UCSD-AML1 (cell line): ENCODE results near the gene SLC26A2.

Experiments used
- DNase-seq: peaks from one replicate; lab custom pipeline; 2025; ENCODE audit not compliant: unreplicated experiment; lab: John Stamatoyannopoulos, UW

SLC26A2 gene

DNA sequence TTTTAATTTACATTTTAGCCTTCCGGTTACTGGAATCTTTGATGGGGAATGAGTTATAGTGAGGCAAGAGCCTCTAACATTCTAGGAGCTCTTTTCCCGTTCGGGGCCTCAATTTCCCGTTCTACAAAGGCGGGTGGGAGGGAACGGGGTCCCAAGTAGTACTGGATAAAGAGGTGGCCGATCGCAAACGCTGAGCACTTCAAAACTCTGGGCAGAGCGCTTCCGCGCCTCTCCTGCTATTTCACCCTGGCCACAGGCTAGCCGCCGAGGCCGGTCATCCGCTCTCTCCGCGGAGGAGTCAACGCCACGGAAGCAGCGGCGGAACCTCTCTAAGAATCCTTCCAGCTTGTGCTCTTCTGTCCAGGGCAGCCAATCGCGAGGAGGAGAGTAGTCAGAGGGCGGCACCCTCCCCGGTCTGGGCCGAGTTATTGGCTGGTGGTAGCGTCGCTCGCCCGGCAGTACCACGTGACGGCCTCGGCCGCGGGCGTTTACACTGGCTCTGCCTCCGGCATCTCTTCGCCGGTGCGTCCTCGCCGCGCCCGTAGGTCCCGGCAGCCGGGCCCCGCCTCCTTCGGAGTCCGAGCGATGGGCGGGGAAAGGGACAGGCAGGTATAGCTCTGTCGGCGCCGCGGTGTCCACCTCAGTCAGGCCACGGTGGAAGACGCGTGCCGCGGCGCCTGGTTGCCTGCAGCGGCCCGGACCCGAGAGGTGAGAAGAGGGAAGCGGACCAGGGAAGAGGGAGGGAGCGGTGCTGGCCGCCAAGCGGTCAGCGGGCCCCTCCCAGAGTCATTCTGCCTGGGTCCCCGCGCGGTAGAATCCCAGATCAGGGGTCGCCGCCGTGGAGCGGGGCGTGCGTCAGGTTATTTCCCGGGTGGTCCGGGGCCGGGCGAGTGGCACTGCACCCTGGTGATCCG, at the start of gene SLC26A2:
TSS of gene SLC26A2 (plus strand) at position 487 of the 914 bp plus-strand sequence. CDS start 16,895 bp downstream, outside the sequence.
- DNase-seq = peak; percentile 96

DNA sequence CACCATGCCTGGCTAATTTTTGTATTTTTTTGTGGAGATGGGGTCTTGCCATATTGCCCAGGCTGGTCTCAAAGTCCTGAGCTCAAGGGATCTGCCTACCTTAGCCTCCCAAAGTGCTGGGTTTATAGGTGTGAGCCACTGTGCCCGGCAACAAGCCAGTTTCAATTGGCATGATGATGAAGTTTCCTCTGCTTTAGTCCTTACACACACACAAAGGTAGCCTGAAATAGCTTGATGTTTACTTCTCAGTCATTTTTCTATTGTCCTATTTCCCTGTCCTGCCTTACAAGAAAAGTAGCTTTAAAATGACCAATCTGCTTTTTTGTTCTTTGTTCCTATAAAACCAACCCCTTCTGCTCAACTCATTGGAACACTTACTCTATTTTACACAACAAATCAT, 49.5 kb upstream of the SLC26A2 start:
- no peak for DNase-seq

DNA sequence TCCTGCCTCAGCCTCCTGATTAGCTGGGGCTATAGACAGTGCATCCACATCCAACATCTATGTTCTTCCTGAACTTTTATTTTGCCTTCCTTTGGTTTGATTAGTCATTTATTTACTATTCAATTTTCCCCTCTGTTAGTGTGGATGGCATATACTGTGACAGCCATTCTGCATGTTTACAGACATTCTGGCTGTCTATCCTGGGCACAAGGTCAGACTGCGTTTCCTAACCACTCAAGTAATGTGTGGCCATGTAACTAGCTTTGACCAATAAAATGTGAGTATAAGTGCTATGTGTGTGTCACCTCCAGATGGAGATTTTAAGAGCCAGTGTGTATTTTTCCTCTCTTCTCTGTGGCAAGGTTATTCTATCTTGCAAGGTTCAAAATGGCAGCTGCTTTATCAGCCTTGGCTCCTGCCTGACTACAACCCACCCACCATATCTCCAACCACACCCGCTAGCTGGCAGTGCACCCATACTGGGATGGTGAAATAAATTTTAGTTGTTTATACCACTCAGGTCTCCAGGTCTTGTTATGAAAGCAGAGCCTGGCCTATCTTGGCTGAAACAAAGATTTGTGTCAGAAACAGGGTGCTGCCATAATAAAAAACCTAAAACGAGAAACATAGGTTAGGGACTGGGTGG, 48.2 kb upstream of the SLC26A2 start:
- no peak for DNase-seq

DNA sequence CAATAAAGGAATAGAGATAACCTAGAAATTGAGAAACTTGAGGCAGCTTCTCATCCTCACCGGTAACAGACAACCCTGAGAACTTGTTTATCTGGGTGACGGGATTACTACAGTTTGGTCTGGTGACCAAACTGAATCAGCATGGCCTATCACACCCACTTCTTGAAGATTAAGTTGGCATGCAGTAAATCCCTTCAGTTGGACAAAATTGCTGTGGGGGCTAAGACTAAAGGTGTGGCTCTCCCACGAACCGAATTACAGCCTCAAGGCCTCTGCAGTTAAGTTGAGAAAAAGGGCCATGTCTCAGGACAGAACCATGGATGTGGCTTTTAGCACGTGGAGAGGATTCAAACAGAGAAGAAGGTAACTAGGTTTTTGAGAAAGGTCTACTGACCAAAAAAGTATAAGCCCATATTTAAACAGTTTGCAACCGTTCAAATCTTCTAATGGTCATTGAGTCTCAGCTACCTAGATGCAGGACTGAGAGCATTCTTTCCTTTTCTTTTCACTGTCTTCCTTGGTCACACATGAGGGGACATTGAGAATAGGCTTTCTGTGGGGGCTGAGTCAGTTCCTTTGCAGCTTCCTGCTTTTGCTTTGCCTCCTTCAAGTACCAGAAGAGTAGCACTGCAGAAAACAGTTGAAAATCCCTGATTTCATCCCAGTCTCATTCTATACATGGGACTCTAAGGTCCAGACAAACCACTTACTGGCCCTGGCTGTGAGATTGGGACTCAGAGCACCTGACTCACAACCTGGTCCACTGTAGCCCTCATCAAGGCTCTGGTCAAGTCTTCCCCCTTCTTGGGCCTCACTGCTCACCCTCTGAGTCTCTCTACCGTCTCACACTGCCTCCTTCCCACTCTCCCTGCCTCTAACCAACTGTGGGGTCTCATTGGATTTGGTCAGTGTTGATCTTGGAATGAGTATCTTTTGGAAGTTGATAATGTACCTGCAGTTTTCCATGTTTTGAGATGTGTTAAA, 46.8 kb upstream of the SLC26A2 start:
- DNase-seq = no peak

DNA sequence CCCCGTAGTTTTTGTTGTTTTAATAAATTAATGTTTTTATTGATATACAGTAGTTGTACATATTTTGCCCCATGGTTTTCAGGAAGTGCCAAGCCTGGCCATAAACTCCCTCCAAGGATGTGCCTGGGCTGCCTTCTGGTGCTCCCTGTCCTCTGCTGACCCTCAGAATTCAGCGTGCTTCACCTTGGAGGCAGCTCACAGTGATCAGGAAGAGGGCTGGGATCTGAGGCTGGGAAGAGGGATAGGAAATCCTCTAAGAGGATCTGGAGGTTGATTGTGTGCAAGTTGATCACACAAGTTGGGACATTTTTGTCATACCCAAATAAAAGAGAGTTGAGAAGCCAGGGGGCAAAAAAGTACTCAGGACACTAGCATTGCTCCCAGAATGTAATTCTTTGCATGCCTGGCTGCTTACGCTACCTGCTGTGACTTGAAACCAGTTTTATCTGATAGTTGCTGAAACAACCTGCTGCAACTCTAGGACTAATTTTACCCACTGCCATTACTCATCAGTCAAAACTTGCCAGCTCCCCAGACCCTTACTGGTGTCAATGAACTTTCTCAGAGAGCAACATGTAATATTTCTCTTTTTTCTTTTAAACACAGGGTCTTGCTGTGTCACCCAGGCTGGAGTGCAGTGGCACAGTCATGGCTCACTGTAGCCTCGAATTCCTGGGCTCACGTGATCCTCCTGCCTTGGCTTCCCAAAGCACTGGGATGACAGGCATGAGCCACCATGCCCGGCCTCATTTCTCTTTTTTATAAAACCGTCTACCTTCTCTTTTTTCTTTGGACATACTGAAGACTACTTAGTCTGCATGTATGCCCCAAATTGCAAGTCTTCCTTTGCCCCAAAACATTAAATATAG, 44.9 kb upstream of the SLC26A2 start:
- no peak for DNase-seq

DNA sequence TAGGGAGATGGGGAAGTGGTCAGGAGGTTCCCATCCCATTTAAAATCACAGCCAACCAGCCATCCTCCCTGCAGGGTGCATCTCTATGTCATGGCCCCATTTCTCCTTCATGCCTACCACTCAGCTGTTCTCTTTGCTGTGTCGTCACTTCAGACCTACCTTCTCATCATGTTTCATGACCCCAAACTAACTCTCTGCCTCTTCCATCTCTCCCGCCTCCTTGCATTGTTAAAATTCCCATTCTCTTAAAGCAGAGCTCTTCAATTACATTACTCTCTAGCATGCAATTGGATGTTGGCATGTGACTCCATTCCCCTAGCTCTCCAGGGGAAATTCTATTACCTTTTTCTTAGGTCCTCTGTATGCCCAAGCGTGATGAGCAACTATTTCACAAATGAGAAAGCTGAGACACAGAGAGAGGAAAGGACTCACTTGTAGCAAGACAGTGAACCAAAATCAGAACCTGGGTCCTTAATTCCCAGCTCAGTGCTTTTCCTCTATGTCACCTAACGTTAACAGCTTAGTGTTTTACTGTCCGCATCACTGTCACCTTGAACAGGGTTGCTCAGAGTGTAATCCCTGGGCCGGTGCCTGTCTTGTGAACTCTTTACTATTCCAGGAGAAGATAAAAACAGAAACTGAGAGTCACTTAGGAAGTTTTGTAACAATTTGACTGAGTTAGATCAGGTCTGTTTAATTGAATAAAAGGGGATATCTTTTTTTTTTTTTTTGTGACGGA, 44.1 kb upstream of the SLC26A2 start:
- DNase-seq = no peak

DNA sequence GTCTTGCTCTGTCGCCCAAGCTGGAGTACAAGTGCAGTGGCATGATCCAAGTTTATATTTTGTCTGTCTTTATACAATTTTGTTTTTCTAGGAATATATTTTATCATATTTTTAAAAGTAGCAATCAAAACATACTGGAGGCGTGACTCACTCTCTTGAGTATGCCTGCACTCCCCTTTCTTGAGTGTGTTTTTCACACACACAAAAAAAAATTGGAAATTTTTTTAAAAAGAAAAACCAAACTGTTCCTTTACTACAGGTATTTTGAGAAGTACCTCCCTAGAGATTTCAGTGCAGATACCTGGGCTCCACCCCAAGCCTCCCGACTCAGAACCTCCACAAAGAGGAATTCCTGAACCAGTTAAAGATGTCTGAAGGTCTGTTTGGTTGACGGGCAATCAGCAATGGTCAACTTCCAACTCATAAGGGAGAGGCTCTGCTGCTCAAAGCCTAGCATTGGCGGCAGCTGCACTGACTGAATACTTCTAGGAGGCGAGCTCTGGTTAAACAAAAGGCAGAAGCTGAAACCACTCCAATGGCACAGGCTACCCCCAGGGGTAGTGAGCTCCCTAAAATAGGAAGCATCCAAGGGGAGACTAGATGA, 43.4 kb upstream of the SLC26A2 start:
- no peak for DNase-seq

DNA sequence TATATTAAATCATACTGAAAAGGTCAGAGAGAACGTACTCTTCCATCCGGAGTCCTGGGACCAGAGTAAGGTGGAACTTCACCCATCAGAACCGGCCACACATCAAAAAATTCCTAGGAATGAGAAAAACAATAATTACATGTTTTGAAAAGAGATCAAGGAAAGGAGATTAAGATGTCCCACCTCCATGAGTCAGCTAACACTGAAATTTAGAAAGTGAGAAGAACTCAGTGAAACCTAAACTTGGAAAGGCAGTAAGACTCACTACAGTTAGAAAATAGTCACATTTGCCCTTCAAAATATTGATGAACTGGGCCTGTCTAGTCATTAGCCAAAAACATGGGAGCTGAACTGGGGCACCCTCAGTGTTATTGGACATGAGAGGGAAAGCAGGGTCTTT, 39.0 kb upstream of the SLC26A2 start:
- no peak for DNase-seq

DNA sequence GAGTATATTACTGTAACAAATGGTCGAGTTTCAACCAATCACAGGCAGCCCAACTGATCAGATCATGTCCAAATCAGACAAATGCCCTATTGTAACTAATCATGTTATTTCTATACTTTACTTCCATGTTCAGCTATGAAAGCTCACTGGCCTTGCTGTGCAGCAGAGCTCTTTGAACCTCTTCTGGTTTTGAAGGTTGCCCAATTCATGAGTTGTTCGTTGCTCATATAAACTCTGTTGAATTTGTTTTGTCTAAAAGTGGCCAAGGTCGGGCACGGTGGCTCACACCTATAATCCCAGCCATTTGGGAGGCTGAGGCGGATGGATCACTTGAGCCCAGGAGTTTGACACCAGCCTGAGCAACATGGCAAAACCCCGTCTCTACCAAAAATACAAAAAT, 37.6 kb upstream of the SLC26A2 start:
- DNase-seq = no peak

DNA sequence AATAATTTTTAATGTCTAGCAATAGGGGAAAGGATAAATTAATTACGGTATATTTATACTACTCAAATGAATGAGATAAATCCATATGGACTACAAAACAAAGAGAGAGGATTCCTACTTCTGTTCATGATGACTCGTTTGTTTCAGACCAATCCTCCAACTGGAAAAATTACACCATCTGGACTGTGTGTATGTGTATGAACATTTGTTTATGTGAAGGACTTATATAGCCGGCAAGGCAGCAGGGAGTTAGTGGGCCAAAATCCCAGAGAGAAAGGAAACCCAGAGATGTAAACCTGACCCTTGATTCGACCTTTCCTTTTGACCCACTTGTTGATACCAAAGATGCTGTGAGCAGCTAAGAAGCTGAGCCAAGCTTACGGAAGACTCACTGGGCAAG, 36.1 kb upstream of the SLC26A2 start:
- DNase-seq = no peak

DNA sequence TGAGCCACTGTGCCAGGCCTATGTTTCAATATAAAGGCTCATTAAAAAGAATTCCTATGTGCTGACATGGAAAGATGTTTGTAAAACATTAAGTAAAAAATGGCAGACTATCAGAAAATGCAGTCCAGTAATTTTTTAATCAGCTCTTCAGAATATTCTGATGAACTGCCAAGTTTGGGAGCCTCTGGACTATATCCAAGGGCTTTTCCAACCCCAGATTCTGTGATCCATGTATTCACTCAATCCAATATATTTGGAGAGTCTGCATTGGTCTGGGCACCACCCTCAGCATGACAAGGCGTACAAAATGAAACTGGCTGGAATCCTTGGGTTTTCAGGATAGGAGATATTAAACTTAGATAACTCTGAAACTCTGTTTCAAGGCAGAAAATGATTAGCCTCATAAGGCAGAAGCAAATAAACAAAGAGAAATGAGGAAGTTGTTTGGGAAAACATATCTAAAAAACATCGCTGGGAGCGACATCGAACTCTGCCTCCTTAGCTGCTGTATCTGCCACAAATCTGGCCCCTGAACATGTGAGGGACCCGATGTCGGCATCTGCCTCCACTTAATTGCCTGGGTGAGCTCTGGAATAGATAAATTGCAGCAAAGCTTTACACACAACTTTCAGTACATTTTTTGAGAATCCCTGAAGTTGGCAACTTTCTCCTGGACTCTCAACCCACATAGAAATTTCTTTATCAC, 30.4 kb upstream of the SLC26A2 start:
- DNase-seq = no peak

DNA sequence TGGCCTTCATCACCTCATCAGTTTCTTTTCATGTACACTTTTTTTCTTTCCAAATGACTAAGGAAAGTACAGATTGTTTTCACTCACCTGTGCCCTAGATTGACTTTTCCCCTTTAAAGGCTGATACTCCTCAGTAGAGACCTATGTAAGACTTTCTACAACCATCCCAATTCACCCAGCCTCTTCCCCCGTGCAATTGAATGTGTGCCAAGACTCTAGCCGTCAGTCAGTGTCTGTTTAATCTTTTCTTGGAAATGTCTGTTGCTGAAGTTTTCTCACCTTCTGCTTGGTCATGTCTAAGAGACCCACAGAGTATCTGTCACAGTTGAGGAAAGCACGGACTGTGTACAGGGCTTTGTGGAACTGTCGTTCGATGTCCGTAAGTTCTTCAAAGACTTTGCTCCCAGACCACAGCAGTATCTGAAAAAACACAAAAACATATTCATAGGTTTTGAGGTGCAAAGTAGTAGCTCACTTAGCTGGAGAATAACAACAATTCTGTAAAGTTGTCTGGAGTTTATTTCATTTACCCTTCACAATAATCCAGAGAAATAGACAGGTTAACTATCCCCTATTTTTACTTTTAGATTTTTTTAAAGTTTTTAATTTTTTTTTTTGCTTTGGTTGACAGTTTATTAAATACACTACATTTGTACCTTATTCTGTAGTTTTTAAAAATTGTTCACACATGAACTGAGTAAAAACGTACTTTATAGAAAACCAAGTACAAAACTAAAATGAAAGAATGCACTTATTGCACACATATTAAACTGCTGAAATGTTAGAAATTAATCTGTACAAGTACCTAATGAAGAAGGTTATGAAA, 29.6 kb upstream of the SLC26A2 start:
- DNase-seq = no peak

DNA sequence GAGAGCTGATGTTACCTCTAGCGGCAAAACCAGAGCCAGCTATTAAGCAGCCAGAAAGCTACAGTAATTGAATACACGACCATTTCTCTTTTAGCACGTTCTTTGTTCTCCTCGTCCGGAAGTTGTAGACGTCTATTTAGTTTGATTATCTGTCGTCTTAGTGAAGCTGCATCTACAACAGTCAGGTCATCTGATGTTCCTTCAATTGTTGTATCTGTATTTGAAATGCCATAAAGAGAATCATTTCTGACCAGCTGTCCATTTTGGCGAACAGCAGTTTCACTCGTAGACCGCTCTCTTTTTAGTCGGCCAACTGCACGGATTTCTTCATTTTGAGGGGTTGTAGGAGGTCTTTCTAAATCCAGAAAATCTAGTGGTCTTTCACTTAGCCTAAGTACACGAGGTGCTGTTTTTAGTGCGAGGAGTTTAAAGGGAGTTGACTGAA, 28.5 kb upstream of the SLC26A2 start:
- DNase-seq = no peak

DNA sequence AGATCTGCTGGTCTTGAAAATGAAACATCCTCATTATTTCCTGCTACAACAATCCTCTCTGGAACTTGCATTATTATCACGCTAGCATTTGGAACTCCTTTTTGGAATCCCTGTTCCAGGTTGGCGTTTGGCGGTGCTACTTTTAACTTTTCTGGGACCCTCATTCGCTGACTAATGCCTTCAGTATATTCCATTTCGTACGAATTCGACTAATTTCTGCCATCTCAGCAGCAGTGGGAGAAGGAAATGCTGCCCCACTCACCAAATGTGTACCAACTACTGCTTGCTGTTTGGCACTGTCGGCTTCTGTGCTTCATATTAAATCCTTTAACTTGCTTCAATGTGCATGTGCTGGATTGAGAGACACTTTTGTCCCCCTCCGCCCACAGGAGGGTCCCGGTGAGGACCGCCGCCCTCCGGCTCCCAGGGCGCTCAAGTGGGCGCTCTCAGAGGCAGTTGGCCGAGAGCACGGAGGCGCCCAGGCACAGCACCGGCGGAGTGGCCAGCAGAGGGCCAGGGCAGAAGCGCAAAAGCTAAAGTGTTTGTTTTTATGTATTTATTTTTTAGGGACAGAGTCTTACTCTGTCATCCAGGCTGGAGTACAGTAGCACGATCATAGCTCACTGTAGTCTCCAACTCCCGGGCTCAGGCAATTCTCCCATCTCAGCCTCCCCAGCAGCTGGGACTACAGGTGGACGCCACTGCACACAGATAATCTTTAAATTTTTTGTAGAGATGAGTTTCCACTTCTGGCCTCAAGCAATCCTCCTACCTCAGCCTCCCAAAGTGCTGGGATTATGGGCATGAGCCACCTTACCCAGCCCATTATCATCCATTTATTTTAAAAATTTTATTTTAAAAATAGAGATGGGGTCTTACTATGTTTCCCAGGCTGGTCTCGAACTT, 27.9 kb upstream of the SLC26A2 start:
- DNase-seq = no peak

DNA sequence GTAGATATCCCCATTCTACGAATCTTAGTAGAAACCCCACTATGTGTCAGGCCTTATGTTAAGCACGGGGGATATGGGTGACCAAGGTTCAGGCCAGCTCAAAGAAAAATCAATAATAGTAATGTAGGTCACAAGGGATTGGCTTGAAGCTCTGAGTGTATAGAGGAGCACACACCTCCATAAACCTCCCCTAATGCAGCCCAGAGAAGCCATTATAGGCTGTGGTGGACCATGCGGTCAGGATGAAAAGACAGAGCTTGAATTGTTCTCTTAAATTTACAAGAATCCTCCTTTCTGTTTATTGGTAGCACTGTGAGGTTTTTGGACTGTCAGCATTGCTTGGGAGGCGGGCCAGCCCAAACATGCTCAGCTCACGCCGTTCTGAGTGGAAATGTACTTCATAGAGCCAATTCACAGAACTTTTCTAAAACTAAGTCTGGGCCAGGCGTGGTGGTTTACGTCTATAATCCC, 25.1 kb upstream of the SLC26A2 start:
- no peak for DNase-seq

DNA sequence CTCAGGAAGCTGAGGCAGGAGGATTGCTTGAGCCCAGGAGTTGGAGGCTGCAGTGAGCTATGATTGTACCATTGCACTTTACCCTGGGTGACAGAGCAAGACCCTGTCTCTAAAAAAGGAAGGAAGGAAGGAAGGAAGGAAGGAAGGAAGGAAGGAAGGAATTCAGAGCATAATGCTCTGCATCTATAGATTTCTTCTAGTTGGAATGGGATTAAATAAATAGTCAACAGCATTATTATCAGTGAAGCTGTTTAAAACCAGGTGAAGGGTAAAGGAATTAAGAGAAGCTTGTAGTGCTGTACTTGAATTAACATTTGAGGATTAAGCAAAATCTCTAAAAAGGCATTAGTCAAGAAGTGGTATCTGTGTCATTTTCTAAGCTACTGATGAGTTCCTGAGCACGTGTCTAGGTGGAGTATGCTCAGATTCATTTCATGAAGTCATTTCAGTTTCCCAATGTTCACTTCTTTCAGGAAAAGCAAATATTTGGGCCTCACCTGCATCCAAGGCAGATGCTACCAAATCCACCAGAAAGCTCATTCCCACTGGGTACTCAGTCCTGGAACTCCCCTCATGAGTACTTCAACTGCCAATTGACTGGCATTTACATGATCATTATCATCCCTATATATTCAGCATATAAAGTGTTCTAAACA, 24.4 kb upstream of the SLC26A2 start:
- DNase-seq = no peak
